Activated CD4-positive, alpha-beta memory T cell treated with anti-CD3 and anti-CD28 coated beads for 36 hours (primary cell): ENCODE results near the gene ARHGAP26. TPM values are rescaled to one million over a fixed set of nuclear protein-coding genes. Genes with fewer than 3 reads are reported as not detected.

Source experiments
- CTCF ChIA-PET: fragments of 350-600 bp; sonication (Branson Sonifier 250); formaldehyde crosslinking; loops from one replicate; lab custom pipeline; 2021; ENCODE audit warnings: antibody characterized with exemption, inconsistent platforms; lab: Charles Lee
- POLR2A ChIA-PET: fragments of 350-600 bp; sonication (Branson Sonifier 250); formaldehyde crosslinking; loops from one replicate; lab custom pipeline; 2021; ENCODE audit warnings: antibody characterized with exemption; lab: Charles Lee
- DNase-seq: peaks from one replicate; pipeline ENCODE4 v3.0.0-alpha.2; 2020
- H3K27ac Mint-ChIP-seq: one replicate; pipeline ENCODE4 v1.8.0; 2021; ENCODE audit warnings: mixed read lengths
- H3K27me3 Mint-ChIP-seq: one replicate; pipeline ENCODE4 v1.8.0; 2021; ENCODE audit warnings: mixed read lengths
- H3K36me3 Mint-ChIP-seq: one replicate; pipeline ENCODE4 v1.8.0; 2021; ENCODE audit warnings: mixed read lengths
- H3K4me1 Mint-ChIP-seq: one replicate; pipeline ENCODE4 v1.8.0; 2021; ENCODE audit warnings: low read depth, mixed read lengths
- H3K4me3 Mint-ChIP-seq: one replicate; pipeline ENCODE4 v1.8.0; 2021; ENCODE audit warnings: mild to moderate bottlenecking, mixed read lengths
- H3K9me3 Mint-ChIP-seq: one replicate; pipeline ENCODE4 v1.8.0; 2021; ENCODE audit warnings: mixed read lengths
- intact Hi-C: fragments of 100-400 bp; cut with micrococcal nuclease; formaldehyde crosslinking; loops from one replicate; pipeline ENCODE4 v1.15.1; 2023
- total RNA-seq, 2 experiments: library from RNA; stranded (reverse); gene quantifications; one replicate each; pipeline ENCODE4 v1.2.3, GENCODE V29; 2021

ARHGAP26 gene
- total RNA-seq, 2 experiments from 2014 or later, result 16.4 to 16.9 TPM

DNA sequence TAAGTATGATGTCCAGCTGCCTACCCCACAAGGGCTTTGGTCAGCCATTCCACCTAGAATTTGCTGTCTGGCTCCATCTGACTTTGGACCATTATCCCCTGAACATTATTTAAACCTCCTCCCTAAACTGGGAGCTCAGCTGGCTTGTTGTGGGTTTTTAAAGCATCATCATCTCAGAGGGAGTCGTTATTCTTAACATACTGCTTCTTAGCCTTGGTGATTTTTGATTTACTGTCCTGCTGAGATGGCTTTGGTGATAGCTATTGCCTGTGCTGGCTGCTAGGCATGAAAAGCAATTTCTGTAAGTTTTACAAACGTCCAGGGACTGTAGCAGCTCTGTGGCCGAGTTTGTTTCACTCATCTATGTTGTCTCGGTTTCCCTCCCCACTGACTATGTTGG, 377.2 kb downstream of the ARHGAP26 start:
- H3K4me1 Mint-ChIP-seq, result peaks cover 7% of the 10 kb centered on the region
- H3K36me3 Mint-ChIP-seq, result peaks cover 8% of the 10 kb centered on the region
- H3K27ac Mint-ChIP-seq, result no peak overlapping the region
- no peak overlapping the region for H3K4me3 Mint-ChIP-seq
- H3K27me3 Mint-ChIP-seq, result no peaks in the 10 kb centered on the region
- CTCF ChIA-PET, result no interaction called here
- POLR2A ChIA-PET, result no interaction called here
- intact Hi-C loops, result no loop called here
- H3K9me3 Mint-ChIP-seq, result no peaks in the 10 kb centered on the region
- DNase-seq, result no peak

DNA sequence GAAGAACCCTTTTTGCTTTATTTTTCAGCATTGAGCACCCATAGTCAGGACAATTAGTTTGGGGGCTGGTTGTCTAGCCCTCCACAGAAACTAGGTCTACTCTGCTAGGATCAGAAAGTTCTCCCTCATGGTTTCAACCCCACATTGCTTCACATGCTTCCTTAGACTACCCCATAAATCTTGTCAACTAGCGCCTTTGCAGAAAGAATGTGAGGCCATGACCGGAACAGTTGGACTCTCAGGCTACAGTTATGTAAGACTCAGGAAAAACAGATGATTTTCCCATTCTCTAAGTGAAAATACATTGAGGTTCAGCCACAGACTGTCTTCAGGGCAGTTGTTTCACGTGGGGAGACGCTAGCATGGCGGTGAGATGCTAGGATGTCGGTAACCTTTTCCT, 377.7 kb downstream of the ARHGAP26 start:
- no peak overlapping the region for H3K27ac Mint-ChIP-seq
- POLR2A ChIA-PET, result no interaction called here
- peaks cover 8% of the 10 kb centered on the region for H3K36me3 Mint-ChIP-seq
- H3K4me3 Mint-ChIP-seq, result no peak overlapping the region
- H3K27me3 Mint-ChIP-seq, result no peaks in the 10 kb centered on the region
- H3K4me1 Mint-ChIP-seq, result peaks cover 7% of the 10 kb centered on the region
- intact Hi-C loops, result no loop called here
- H3K9me3 Mint-ChIP-seq, result no peaks in the 10 kb centered on the region
- CTCF ChIA-PET, result no interaction called here
- no peak for DNase-seq

DNA sequence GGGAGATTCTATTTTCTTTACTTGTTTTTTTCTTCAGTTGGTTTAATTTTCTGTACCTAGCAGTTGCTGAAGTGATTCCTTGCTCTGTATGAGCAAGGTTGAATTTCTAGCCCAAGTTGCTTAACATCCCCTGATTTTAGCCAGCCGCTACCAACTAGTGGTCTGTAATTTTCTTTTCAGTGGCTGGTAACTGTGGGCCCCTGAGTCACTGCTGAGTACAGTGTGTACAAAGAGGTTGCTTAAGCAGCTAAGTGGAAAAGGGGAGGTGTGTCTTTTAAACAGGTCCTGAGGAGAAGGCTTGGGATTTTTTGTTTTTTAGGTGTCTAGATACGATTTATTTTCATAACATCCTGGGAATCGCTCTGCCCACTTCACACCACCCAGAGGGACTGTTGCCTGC, 378.6 kb downstream of the ARHGAP26 start:
- H3K4me3 Mint-ChIP-seq, result no peak overlapping the region
- ChIA-PET CTCF (no interaction called here), POLR2A (no interaction called here)
- H3K27me3 Mint-ChIP-seq, result no peaks in the 10 kb centered on the region
- H3K36me3 Mint-ChIP-seq, result peaks cover 8% of the 10 kb centered on the region
- DNase-seq, result no peak
- H3K4me1 Mint-ChIP-seq, result peaks cover 7% of the 10 kb centered on the region
- H3K27ac Mint-ChIP-seq, result no peak overlapping the region
- H3K9me3 Mint-ChIP-seq, result no peaks in the 10 kb centered on the region
- intact Hi-C loops, result no loop called here

DNA sequence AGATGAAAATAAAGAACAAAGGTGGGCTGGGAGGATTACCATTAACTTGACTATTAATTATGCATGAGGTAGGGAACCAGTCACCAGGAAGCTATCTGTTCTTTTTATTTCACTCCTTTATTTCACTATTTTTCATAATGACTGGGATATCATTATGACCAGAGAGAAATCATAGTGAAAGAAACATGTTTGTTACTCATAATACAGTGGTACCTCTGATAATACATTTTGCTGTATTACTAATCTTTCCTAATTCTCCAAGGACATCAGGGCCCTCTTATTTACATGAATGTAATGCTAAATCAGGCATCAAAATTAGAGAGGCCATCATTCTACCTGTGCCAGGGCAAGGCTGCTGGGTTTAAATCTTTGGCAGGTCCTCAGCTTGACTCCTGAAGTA, 379.6 kb downstream of the ARHGAP26 start:
- Mint-ChIP-seq H3K4me3 (no peak overlapping the region), H3K36me3 (peaks cover 8% of the 10 kb centered on the region), H3K9me3 (no peaks in the 10 kb centered on the region), H3K27me3 (no peaks in the 10 kb centered on the region), H3K27ac (no peak overlapping the region), H3K4me1 (peaks cover 7% of the 10 kb centered on the region)
- POLR2A ChIA-PET, result no interaction called here
- no peak for DNase-seq
- intact Hi-C loops, result no loop called here
- CTCF ChIA-PET, result no interaction called here

DNA sequence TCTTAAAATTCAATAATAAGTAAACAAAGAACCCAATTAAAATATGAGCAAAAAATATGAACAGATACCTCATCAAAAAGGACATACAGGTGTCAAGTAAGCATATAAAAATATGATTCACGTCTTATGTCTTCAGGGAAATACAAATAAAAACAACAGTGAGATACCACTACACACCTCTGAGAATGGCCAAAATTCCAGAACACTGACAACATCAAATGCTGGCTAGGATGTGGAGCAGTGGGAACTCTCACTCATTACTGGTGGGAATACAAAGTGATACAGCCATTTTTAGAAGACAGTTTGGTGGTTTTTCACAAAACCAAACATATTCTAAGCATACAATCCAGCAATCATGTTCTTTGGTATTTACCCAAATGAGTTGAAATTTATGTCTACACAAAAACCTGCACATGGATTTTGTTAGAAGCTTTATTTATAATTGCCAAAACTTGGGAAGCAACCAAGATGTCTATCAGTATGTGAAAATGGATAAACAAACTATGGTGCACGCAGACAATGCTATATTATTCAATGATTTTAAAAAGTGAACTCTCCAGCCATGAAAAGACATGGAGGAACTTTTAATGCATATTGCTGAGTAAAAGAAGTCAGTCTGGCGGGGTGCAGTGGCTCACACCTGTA, 381.0 kb downstream of the ARHGAP26 start:
- Mint-ChIP-seq H3K4me3 (no peak overlapping the region), H3K36me3 (peaks cover 8% of the 10 kb centered on the region), H3K27me3 (no peaks in the 10 kb centered on the region), H3K4me1 (no peaks in the 10 kb centered on the region), H3K27ac (no peak overlapping the region), H3K9me3 (no peaks in the 10 kb centered on the region)
- ChIA-PET CTCF (no interaction called here), POLR2A (no interaction called here)
- DNase-seq, result no peak
- intact Hi-C loops, result no loop called here

DNA sequence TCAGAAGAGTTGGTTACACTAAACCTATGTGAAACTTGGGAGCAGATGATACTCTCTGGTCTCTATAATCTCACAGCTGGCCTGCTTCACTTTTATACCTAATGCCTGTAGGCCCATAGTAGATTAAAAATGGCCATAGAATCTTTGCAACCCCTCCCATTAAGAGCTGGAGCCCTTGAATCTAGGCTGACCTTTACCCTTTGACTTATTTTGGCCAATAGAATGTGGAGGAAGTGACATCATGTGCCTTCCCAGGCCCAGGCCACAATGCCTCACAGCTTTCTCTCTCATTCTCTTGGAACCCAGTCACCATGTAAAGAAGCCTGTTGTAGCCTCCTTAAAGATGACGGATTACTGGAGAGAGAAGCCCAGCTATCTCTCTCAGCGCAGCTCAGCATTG, 382.3 kb downstream of the ARHGAP26 start:
- DNase-seq, result no peak
- intact Hi-C loops, result no loop called here
- Mint-ChIP-seq H3K9me3 (no peaks in the 10 kb centered on the region), H3K36me3 (peaks cover 9% of the 10 kb centered on the region), H3K27ac (no peak overlapping the region), H3K4me3 (no peak overlapping the region), H3K4me1 (no peaks in the 10 kb centered on the region), H3K27me3 (no peaks in the 10 kb centered on the region)
- CTCF ChIA-PET, result interaction anchor here (0.7 kb wide), 1 partner anchor 19 kb away, joined by 3 read pairs; no protein-coding TSS in a partner anchor
- POLR2A ChIA-PET, result no interaction called here

DNA sequence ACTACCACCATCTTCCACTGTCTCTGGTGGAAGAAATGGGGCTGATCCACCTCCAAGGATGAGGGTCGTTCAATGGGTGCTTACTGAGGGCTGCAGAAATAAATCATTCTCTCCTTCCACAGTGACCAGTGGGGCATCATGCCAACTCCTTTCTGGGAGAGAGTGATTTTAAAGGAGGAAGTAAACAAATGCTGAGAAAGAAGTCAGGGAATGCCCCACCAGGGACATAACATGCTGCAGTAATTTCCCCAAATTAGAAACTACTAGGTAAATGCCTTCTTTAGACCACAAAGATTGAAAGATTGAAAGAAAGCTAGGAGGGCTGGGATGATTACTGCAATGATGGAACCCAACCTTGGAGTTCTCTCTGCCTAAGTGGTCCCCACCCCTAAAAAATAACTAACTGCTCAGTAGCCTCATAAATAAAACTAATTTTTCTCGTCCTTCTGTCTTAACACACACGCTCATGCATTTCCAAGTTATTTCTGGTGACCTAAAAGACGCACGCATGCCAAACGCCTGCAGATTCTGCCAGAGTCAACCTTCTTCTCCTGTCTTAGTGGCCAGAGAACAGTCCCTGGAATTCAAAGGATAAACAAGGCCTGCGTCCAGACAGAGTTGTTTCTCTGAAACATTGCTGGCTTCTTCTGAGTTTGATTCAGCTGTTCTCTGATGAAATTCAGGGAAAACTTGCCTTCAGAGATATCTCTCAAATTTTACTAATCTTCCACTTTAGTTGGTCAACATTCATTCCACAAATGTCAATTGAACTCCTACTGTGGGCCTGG, 383.3 kb downstream of the ARHGAP26 start:
- Mint-ChIP-seq H3K4me3 (no peak overlapping the region), H3K27ac (no peak overlapping the region), H3K27me3 (no peaks in the 10 kb centered on the region), H3K36me3 (peaks cover 5% of the 10 kb centered on the region), H3K4me1 (no peaks in the 10 kb centered on the region), H3K9me3 (no peaks in the 10 kb centered on the region)
- CTCF ChIA-PET, result interaction anchor here (0.6 to 0.7 kb wide), 2 partner anchors 18 to 83 kb away, joined by 3 read pairs; no protein-coding TSS in a partner anchor
- intact Hi-C loops, result no loop called here
- no peak for DNase-seq
- POLR2A ChIA-PET, result no interaction called here

DNA sequence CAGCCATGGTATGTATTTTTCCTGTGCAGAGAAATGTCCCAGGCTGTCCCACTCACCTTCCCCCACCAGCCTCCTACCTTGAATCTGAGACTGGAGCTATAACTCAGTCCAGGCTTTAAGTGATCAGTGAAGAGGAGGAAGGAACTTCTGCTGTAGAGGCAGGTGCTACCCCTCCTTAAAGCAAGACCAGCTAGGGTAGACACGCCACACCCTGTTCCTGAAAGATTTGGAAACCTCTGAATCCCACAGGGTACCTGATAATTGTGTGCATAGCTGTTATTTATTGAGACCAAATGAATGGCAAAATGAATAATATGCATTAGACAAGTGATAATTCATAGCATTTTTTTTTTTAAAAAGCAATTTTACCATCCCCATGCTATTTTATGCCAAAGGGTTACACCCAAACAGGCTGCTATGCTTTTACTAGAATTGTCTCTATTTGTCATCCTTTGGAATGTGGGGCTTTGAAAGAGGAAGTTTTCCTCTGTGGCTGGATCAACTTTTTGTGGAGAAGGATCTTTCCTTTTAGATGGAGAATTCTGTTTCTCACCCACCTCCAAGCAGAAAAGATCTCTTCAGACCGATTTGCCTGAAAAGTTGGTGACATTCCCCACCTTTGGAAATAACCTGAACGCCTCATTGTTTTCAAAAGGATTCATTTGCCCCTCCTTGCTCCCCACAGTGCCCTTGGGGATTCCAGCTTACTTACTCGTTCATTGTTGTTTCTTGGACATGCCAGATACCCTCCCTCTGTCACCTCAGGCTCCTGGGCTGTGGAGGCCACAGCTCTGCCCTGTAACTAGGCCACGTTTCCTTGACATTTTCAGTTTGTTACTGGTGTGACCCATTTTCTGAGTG, 384.6 kb downstream of the ARHGAP26 start:
- Mint-ChIP-seq H3K4me3 (no peak overlapping the region), H3K27ac (no peak overlapping the region), H3K36me3 (peaks cover 5% of the 10 kb centered on the region), H3K9me3 (no peaks in the 10 kb centered on the region), H3K27me3 (no peaks in the 10 kb centered on the region), H3K4me1 (no peaks in the 10 kb centered on the region)
- POLR2A ChIA-PET, result interaction anchor here (0.6 kb wide), 1 partner anchor 277 kb away, joined by 3 read pairs; no protein-coding TSS in a partner anchor
- intact Hi-C loops, result no loop called here
- DNase-seq, result no peak
- CTCF ChIA-PET, result no interaction called here

DNA sequence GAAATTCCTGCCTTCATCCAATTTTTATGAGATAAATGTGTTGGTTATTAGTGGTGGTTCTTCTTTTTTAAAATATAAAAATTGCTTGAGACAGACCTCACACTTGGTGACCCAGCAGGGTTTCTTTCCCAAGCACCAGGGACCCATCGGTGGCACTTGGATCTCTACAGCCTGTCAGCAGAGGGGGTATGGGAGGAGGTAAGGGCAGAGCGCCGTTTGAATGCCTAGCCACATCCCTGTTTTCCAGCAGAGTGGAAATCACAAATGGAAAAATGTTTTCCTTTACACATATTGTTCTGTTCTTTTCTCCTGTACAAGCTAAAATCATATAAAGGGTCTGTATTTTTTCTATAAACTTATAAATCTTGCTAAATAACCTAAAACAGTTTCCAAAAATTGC, 385.3 kb downstream of the ARHGAP26 start:
- intact Hi-C loops, result no loop called here
- H3K4me1 Mint-ChIP-seq, result no peaks in the 10 kb centered on the region
- no peak for DNase-seq
- H3K4me3 Mint-ChIP-seq, result no peak overlapping the region
- no peak overlapping the region for H3K27ac Mint-ChIP-seq
- ChIA-PET POLR2A (no interaction called here), CTCF (no interaction called here)
- H3K9me3 Mint-ChIP-seq, result no peaks in the 10 kb centered on the region
- peaks cover 5% of the 10 kb centered on the region for H3K36me3 Mint-ChIP-seq
- H3K27me3 Mint-ChIP-seq, result no peaks in the 10 kb centered on the region

DNA sequence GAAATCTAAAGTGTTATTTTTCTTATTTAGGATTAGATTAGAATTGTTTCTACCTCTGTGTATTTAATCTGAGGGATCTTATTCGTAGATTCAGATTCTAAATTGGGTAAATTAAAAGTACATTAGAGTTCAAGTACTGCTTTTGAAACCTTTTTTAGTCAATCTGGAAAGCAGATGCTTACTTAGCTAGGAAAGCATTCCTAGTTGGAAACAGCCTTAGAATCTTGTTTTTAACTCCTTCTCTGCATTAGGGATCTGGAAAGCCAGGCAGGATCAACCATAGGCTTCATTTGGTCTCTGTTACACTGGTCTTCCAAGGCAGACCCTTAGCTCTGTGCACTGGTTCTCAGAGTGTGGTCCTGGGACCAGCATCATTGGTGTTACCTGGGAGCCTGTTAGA, 385.9 kb downstream of the ARHGAP26 start:
- no peaks in the 10 kb centered on the region for H3K4me1 Mint-ChIP-seq
- no peak for DNase-seq
- H3K4me3 Mint-ChIP-seq, result no peak overlapping the region
- no peaks in the 10 kb centered on the region for H3K27me3 Mint-ChIP-seq
- CTCF ChIA-PET, result no interaction called here
- no peaks in the 10 kb centered on the region for H3K9me3 Mint-ChIP-seq
- intact Hi-C loops, result no loop called here
- POLR2A ChIA-PET, result no interaction called here
- peaks cover 3% of the 10 kb centered on the region for H3K36me3 Mint-ChIP-seq
- no peak overlapping the region for H3K27ac Mint-ChIP-seq

DNA sequence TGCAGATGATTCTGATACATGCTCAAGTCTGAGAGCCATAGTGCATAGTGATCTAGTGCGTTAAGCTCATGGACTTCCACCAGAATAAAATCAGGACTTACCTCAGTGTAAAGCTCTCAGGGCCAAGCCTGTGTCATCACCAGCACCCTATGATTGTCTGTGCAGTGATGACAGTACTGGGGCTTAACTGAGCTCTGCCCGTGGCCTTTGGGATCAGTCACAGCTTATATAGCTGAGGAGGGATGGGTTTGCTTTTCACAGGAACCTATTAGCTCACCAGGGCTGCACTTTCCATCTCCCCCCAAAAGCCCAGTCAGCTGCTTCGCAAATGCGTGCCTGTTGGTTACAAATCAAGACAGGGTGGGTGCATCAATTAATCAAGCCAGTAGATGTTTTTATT, 386.4 kb downstream of the ARHGAP26 start:
- H3K27ac Mint-ChIP-seq, result no peak overlapping the region
- H3K36me3 Mint-ChIP-seq, result peaks cover 3% of the 10 kb centered on the region
- DNase-seq, result no peak
- no peak overlapping the region for H3K4me3 Mint-ChIP-seq
- no peaks in the 10 kb centered on the region for H3K9me3 Mint-ChIP-seq
- no peaks in the 10 kb centered on the region for H3K27me3 Mint-ChIP-seq
- intact Hi-C loops, result no loop called here
- no peaks in the 10 kb centered on the region for H3K4me1 Mint-ChIP-seq
- POLR2A ChIA-PET, result no interaction called here
- CTCF ChIA-PET, result no interaction called here

DNA sequence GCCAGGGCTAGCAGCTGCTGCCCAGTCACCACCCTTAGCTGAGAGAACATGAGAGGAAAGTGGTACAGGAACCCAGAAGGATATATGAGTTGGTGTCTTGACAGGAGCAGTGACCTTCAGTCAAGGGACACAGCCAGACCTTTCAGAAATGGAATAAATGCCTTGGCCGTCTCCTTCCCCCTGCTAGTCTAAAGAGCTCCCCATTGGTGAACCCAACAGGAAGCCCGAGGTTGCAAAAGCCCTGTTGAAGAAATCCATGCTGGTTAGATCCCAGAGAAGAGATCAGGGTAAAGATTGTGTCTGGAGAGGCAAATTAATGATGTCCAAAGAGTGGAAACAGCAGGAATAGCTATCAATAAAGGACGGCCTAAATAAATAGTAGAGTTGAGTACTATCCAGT, 388.9 kb downstream of the ARHGAP26 start:
- DNase-seq, result no peak
- no peak overlapping the region for H3K4me3 Mint-ChIP-seq
- H3K27ac Mint-ChIP-seq, result no peak overlapping the region
- POLR2A ChIA-PET, result no interaction called here
- no peaks in the 10 kb centered on the region for H3K9me3 Mint-ChIP-seq
- H3K4me1 Mint-ChIP-seq, result no peaks in the 10 kb centered on the region
- H3K36me3 Mint-ChIP-seq, result peaks cover 3% of the 10 kb centered on the region
- no peaks in the 10 kb centered on the region for H3K27me3 Mint-ChIP-seq
- intact Hi-C loops, result no loop called here
- CTCF ChIA-PET, result no interaction called here
